Endodermal cell (in vitro differentiated cells): ENCODE results near the gene SLAMF7. TPM values are rescaled to one million over a fixed set of nuclear protein-coding genes. Genes with fewer than 3 reads are reported as not detected.

ENCODE experiments used
- DNase-seq: peaks from one replicate; pipeline ENCODE4 v3.0.0-alpha.2; 2017
- H3K27ac ChIP-seq: 2 replicates; pipeline ENCODE4 v1.5.1; 2013; ENCODE audit warnings: mild to moderate bottlenecking, low read depth, low read length, moderate library complexity
- H3K27me3 ChIP-seq: 2 replicates; pipeline ENCODE4 v1.6.1; 2013; ENCODE audit warnings: mild to moderate bottlenecking, low read length, moderate library complexity; ENCODE audit not compliant: insufficient read depth, control insufficient read depth, poor library complexity, severe bottlenecking
- H3K36me3 ChIP-seq: 2 replicates; pipeline ENCODE4 v1.7.0; 2013; ENCODE audit warnings: mild to moderate bottlenecking, low read length, moderate library complexity; ENCODE audit not compliant: control insufficient read depth, insufficient read depth
- H3K4me1 ChIP-seq: one replicate; pipeline ENCODE4 v1.7.0; 2013; ENCODE audit warnings: low read length; ENCODE audit not compliant: control insufficient read depth, insufficient read depth
- H3K4me3 ChIP-seq: 2 replicates; pipeline ENCODE4 v1.5.1; 2013; ENCODE audit warnings: mild to moderate bottlenecking, low read length, moderate library complexity
- H3K9ac ChIP-seq: 2 replicates; pipeline ENCODE4 v1.6.1; 2013; ENCODE audit warnings: mild to moderate bottlenecking, low read length, moderate library complexity; ENCODE audit not compliant: poor library complexity, severe bottlenecking; ENCODE audit errors: extremely low read depth
- H3K9me3 ChIP-seq: 2 replicates; pipeline ENCODE4 v1.6.1; 2013; ENCODE audit warnings: mild to moderate bottlenecking, low read length, moderate library complexity; ENCODE audit not compliant: control insufficient read depth
- H3K27ac Mint-ChIP-seq: 2 replicates; pipeline ENCODE4 v1.8.0; 2020; ENCODE audit warnings: mixed read lengths
- H3K27me3 Mint-ChIP-seq: 2 replicates; pipeline ENCODE4 v1.8.0; 2021; ENCODE audit warnings: mild to moderate bottlenecking, mixed read lengths; ENCODE audit not compliant: insufficient read depth
- H3K36me3 Mint-ChIP-seq: 2 replicates; pipeline ENCODE4 v1.8.0; 2020; ENCODE audit warnings: low read depth, mixed read lengths
- H3K4me1 Mint-ChIP-seq: 2 replicates; pipeline ENCODE4 v1.8.0; 2020; ENCODE audit warnings: mixed read lengths
- H3K4me3 Mint-ChIP-seq: 2 replicates; pipeline ENCODE4 v1.8.0; 2020; ENCODE audit warnings: mild to moderate bottlenecking, moderate library complexity, mixed read lengths
- H3K9me3 Mint-ChIP-seq: 2 replicates; pipeline ENCODE4 v1.8.0; 2020; ENCODE audit warnings: mild to moderate bottlenecking, mixed read lengths
- WGBS, 2 experiments: methylation state at CpG; one replicate each; pipeline versions ENCODE4 v1.1.5 to v1.1.7; 2013; ENCODE audit warnings: missing lambda C conversion rate in 2 of 2, mixed read lengths in 1 of 2; ENCODE audit not compliant: insufficient coverage in 1 of 2, insufficient read length in 1 of 2; 5-methylcytosine and 5-hydroxymethylcytosine counted together
- total RNA-seq, 2 donors: library from RNA; stranded (reverse); fragmentation: NEBNext Ultra II Directional in 1 of 2; extraction: Animal tissue kit (Norgen Biotek cat#: 25700) in 1 of 2; gene quantifications; 2 replicates in 1 of 2; 3 replicates in 1 of 2; pipeline ENCODE4 v1.2.1, GENCODE V29; 2021
- TF ChIP-seq, protein P1 (sequence below): fragments of 200-600 bp; sonication (generic); conservative IDR thresholded peaks from 2 replicates; pipeline ENCODE4 v1.5.0; 2021; ENCODE audit warnings: antibody characterized with exemption, mild to moderate bottlenecking

Gene SLAMF7
- total RNA-seq, 2 donors from 2014 or later, result not detected

- Histone ChIP-seq H3K4me3 (no peak overlapping the region), H3K27ac (no peak overlapping the region), H3K36me3 (no peaks in the 10 kb centered on the region), H3K4me1 (no peaks in the 10 kb centered on the region), H3K27me3 (no peaks in the 10 kb centered on the region), H3K9me3 (peaks cover 14% of the 10 kb centered on the region), H3K9ac (no peak overlapping the region)
- Mint-ChIP-seq H3K27ac (no peak overlapping the region), H3K27me3 (no peaks in the 10 kb centered on the region), H3K4me3 (no peak overlapping the region), H3K4me1 (no peaks in the 10 kb centered on the region), H3K9me3 (peaks cover 10% of the 10 kb centered on the region), H3K36me3 (no peaks in the 10 kb centered on the region)
- no peak for DNase-seq
- TF ChIP-seq, protein P1, sequence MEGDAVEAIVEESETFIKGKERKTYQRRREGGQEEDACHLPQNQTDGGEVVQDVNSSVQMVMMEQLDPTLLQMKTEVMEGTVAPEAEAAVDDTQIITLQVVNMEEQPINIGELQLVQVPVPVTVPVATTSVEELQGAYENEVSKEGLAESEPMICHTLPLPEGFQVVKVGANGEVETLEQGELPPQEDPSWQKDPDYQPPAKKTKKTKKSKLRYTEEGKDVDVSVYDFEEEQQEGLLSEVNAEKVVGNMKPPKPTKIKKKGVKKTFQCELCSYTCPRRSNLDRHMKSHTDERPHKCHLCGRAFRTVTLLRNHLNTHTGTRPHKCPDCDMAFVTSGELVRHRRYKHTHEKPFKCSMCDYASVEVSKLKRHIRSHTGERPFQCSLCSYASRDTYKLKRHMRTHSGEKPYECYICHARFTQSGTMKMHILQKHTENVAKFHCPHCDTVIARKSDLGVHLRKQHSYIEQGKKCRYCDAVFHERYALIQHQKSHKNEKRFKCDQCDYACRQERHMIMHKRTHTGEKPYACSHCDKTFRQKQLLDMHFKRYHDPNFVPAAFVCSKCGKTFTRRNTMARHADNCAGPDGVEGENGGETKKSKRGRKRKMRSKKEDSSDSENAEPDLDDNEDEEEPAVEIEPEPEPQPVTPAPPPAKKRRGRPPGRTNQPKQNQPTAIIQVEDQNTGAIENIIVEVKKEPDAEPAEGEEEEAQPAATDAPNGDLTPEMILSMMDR, result no peak
- 90 to 91% methylated on average over 3 to 4 of the region's 4 CpGs for WGBS, 2 experiments
Measured at GRCh38 chr1:160718210-160718609, 20.8 kb upstream of the SLAMF7 start.

- no peak overlapping the region for H3K4me3 ChIP-seq
- H3K9me3 ChIP-seq, result peaks cover 14% of the 10 kb centered on the region
- H3K4me1 ChIP-seq, result no peaks in the 10 kb centered on the region
- no peaks in the 10 kb centered on the region for H3K27me3 ChIP-seq
- TF ChIP-seq, protein P1, result no peak
- H3K4me3 Mint-ChIP-seq, result no peak overlapping the region
- H3K36me3 Mint-ChIP-seq, result no peaks in the 10 kb centered on the region
- H3K36me3 ChIP-seq, result no peaks in the 10 kb centered on the region
- H3K27ac ChIP-seq, result no peak overlapping the region
- H3K27me3 Mint-ChIP-seq, result no peaks in the 10 kb centered on the region
- H3K9me3 Mint-ChIP-seq, result peaks cover 10% of the 10 kb centered on the region
- 91 to 100% methylated on average over 3 of the region's 3 CpGs for WGBS, 2 experiments
- no peak for DNase-seq
- H3K27ac Mint-ChIP-seq, result no peak overlapping the region
- no peak overlapping the region for H3K9ac ChIP-seq
- H3K4me1 Mint-ChIP-seq, result no peaks in the 10 kb centered on the region
Measured at GRCh38 chr1:160720356-160721085, 18.5 kb upstream of the SLAMF7 start.

DNA sequence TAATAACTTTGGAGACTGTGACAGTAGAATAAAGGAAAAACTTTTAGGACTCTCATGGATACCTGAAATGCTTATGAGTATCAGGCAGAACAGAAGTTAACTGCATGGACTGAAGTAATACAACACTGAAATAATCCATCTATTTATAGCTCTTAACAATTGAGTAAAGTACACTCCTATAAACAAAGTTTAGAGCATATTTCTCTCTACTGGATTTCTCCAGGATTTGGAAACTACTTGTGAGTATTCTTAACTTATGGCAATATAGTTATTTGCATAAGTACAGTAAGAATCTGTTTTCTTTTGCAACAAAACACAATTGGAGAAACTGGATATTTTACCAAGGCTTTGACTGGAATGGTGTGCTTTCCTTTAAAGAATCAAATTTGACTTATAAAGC is 17.6 kb upstream of the SLAMF7 start:
- H3K36me3 ChIP-seq, result no peaks in the 10 kb centered on the region
- Mint-ChIP-seq H3K27ac (no peak overlapping the region), H3K36me3 (no peaks in the 10 kb centered on the region), H3K4me1 (no peaks in the 10 kb centered on the region), H3K27me3 (no peaks in the 10 kb centered on the region), H3K9me3 (peaks cover 10% of the 10 kb centered on the region), H3K4me3 (no peak overlapping the region)
- no peaks in the 10 kb centered on the region for H3K27me3 ChIP-seq
- H3K9ac ChIP-seq, result no peak overlapping the region
- H3K27ac ChIP-seq, result no peak overlapping the region
- no peak for DNase-seq
- TF ChIP-seq, protein P1, result no peak
- H3K4me3 ChIP-seq, result no peak overlapping the region
- H3K9me3 ChIP-seq, result peaks cover 14% of the 10 kb centered on the region
- H3K4me1 ChIP-seq, result no peaks in the 10 kb centered on the region
